ENCODE data around the gene GCSAM.
A peak's percentile ranks its signal among the peaks of the same experiment; 100 is the strongest.

The GCSAM gene

GRCh38 chr3:112121577-112122547, 11.2 kb downstream of the GCSAM start:
- no peaks in the 10 kb centered on the region for H3K27me3 Mint-ChIP-seq
- H3K4me1 Mint-ChIP-seq = peaks cover 76% of the 10 kb centered on the region
- H3K9me3 Mint-ChIP-seq = no peaks in the 10 kb centered on the region
- no peak overlapping the region for H3K27ac Mint-ChIP-seq
- no peak overlapping the region for H3K4me3 Mint-ChIP-seq
- H3K36me3 Mint-ChIP-seq = peaks cover 21% of the 10 kb centered on the region

GRCh38 chr3:112119962-112120836, 12.8 kb downstream of the GCSAM start:
- H3K9me3 Mint-ChIP-seq = no peaks in the 10 kb centered on the region
- H3K27ac Mint-ChIP-seq = peak overlapping the region; percentile 1
- no peaks in the 10 kb centered on the region for H3K27me3 Mint-ChIP-seq
- peaks cover 59% of the 10 kb centered on the region for H3K4me1 Mint-ChIP-seq
- peak overlapping the region; percentile 11 for H3K4me3 Mint-ChIP-seq
- H3K36me3 Mint-ChIP-seq = peaks cover 18% of the 10 kb centered on the region

GRCh38 chr3:112117841-112118571, 15.0 kb downstream of the GCSAM start:
- H3K36me3 Mint-ChIP-seq = peaks cover 9% of the 10 kb centered on the region

GRCh38 chr3:112117415-112117814, 15.6 kb downstream of the GCSAM start:
- no peaks in the 10 kb centered on the region for H3K27me3 Mint-ChIP-seq
- H3K4me1 Mint-ChIP-seq = peaks cover 48% of the 10 kb centered on the region
- H3K36me3 Mint-ChIP-seq = peaks cover 4% of the 10 kb centered on the region
- H3K27ac Mint-ChIP-seq = no peak overlapping the region
- no peak overlapping the region for H3K4me3 Mint-ChIP-seq
- no peaks in the 10 kb centered on the region for H3K9me3 Mint-ChIP-seq

More at GRCh38 chr3:112117841-112118571, 15.0 kb downstream of the GCSAM start:
- Mint-ChIP-seq H3K4me3 (no peak overlapping the region), H3K27ac (peak overlapping the region; percentile 23), H3K4me1 (peaks cover 53% of the 10 kb centered on the region), H3K27me3 (no peaks in the 10 kb centered on the region), H3K9me3 (no peaks in the 10 kb centered on the region)

- Mint-ChIP-seq H3K4me3 (no peak overlapping the region), H3K27ac (no peak overlapping the region), H3K4me1 (peaks cover 46% of the 10 kb centered on the region), H3K9me3 (no peaks in the 10 kb centered on the region), H3K27me3 (no peaks in the 10 kb centered on the region), H3K36me3 (peaks cover 2% of the 10 kb centered on the region)
Measured at GRCh38 chr3:112116748-112117186, 16.3 kb downstream of the GCSAM start.

- Mint-ChIP-seq H3K9me3 (no peaks in the 10 kb centered on the region), H3K27me3 (no peaks in the 10 kb centered on the region), H3K27ac (no peak overlapping the region), H3K4me1 (peaks cover 40% of the 10 kb centered on the region), H3K36me3 (peaks cover 2% of the 10 kb centered on the region), H3K4me3 (no peak overlapping the region)
Measured at GRCh38 chr3:112115806-112116383, 17.2 kb downstream of the GCSAM start.

GRCh38 chr3:112115161-112115739, 17.8 kb downstream of the GCSAM start:
- Mint-ChIP-seq H3K9me3 (no peaks in the 10 kb centered on the region), H3K4me1 (peaks cover 33% of the 10 kb centered on the region), H3K4me3 (no peak overlapping the region), H3K27me3 (no peaks in the 10 kb centered on the region), H3K27ac (no peak overlapping the region), H3K36me3 (peaks cover 2% of the 10 kb centered on the region)

- H3K36me3 Mint-ChIP-seq = peaks cover 2% of the 10 kb centered on the region
- no peak overlapping the region for H3K4me3 Mint-ChIP-seq
- no peaks in the 10 kb centered on the region for H3K27me3 Mint-ChIP-seq
- no peaks in the 10 kb centered on the region for H3K9me3 Mint-ChIP-seq
- no peak overlapping the region for H3K27ac Mint-ChIP-seq
- peaks cover 28% of the 10 kb centered on the region for H3K4me1 Mint-ChIP-seq
Measured at GRCh38 chr3:112114576-112115160, 18.4 kb downstream of the GCSAM start.

- Mint-ChIP-seq H3K27ac (no peak overlapping the region), H3K27me3 (no peaks in the 10 kb centered on the region), H3K36me3 (no peaks in the 10 kb centered on the region), H3K9me3 (no peaks in the 10 kb centered on the region), H3K4me1 (peaks cover 6% of the 10 kb centered on the region), H3K4me3 (no peak overlapping the region)
Measured at GRCh38 chr3:112111785-112112402, 21.2 kb downstream of the GCSAM start.

- no peaks in the 10 kb centered on the region for H3K9me3 Mint-ChIP-seq
- peaks cover 2% of the 10 kb centered on the region for H3K36me3 Mint-ChIP-seq
- no peak overlapping the region for H3K27ac Mint-ChIP-seq
- no peak overlapping the region for H3K4me3 Mint-ChIP-seq
- peaks cover 6% of the 10 kb centered on the region for H3K4me1 Mint-ChIP-seq
- H3K27me3 Mint-ChIP-seq = no peaks in the 10 kb centered on the region
Measured at GRCh38 chr3:112109322-112109721, 23.7 kb downstream of the GCSAM start.

- Mint-ChIP-seq H3K27me3 (no peaks in the 10 kb centered on the region), H3K9me3 (no peaks in the 10 kb centered on the region), H3K36me3 (peaks cover 4% of the 10 kb centered on the region), H3K4me3 (no peak overlapping the region), H3K4me1 (no peaks in the 10 kb centered on the region), H3K27ac (no peak overlapping the region)
Measured at GRCh38 chr3:112104774-112105173, 28.3 kb downstream of the GCSAM start.

- H3K9me3 Mint-ChIP-seq = no peaks in the 10 kb centered on the region
- no peaks in the 10 kb centered on the region for H3K27me3 Mint-ChIP-seq
- H3K27ac Mint-ChIP-seq = no peak overlapping the region
- H3K4me1 Mint-ChIP-seq = peaks cover 14% of the 10 kb centered on the region
- H3K4me3 Mint-ChIP-seq = no peak overlapping the region
- peaks cover 4% of the 10 kb centered on the region for H3K36me3 Mint-ChIP-seq
Measured at GRCh38 chr3:112101916-112102315, 31.1 kb downstream of the GCSAM start.

- H3K27me3 Mint-ChIP-seq = no peaks in the 10 kb centered on the region
- no peaks in the 10 kb centered on the region for H3K36me3 Mint-ChIP-seq
- H3K4me3 Mint-ChIP-seq = no peak overlapping the region
- H3K4me1 Mint-ChIP-seq = peaks cover 26% of the 10 kb centered on the region
- no peaks in the 10 kb centered on the region for H3K9me3 Mint-ChIP-seq
- no peak overlapping the region for H3K27ac Mint-ChIP-seq
Measured at GRCh38 chr3:112097378-112097777, 35.7 kb downstream of the GCSAM start.

GRCh38 chr3:112096176-112096575, 36.9 kb downstream of the GCSAM start:
- peaks cover 28% of the 10 kb centered on the region for H3K4me1 Mint-ChIP-seq
- H3K36me3 Mint-ChIP-seq = no peaks in the 10 kb centered on the region
- no peaks in the 10 kb centered on the region for H3K9me3 Mint-ChIP-seq
- no peaks in the 10 kb centered on the region for H3K27me3 Mint-ChIP-seq
- no peak overlapping the region for H3K4me3 Mint-ChIP-seq
- no peak overlapping the region for H3K27ac Mint-ChIP-seq

Data from activated naive CD4-positive, alpha-beta T cell treated with anti-CD3 and anti-CD28 coated beads, Interleukin-2, amount 50 U/mL, for 24 hours (primary cell).